Right cardiac atrium (tissue), 5 donors: ENCODE measurements around the gene VRK1. TPM values are rescaled to one million over a fixed set of nuclear protein-coding genes. Genes with fewer than 3 reads are reported as not detected.
"Not testable (repeated sequence)": the region's sequence is repeated elsewhere in the genome, so short reads cannot be mapped to it uniquely, and the experiment has no call there.

Experiments used
- ATAC-seq, 2 donors: fragments of 200-7000 bp; cut with Tn5 transposase; one replicate each; pipeline versions ENCODE4 v1.8.0 to v1.9.1; 2020; ENCODE audit warnings: moderate library complexity in 2 of 2, mild to moderate bottlenecking in 1 of 2
- DNase-seq, 3 donors: peaks; one replicate each; pipeline ENCODE4 v3.0.0-alpha.2; 2020
- H3K27ac ChIP-seq: one replicate; pipeline ENCODE4 v1.5.1; 2013; ENCODE audit warnings: mild to moderate bottlenecking, low read length, control low read depth, moderate library complexity
- H3K27me3 ChIP-seq: one replicate; pipeline ENCODE4 v1.6.1; 2013; ENCODE audit not compliant: control insufficient read depth, insufficient read depth
- H3K4me1 ChIP-seq: one replicate; pipeline ENCODE4 v1.6.1; 2013; ENCODE audit warnings: low read length; ENCODE audit not compliant: control insufficient read depth, insufficient read depth
- H3K4me3 ChIP-seq: one replicate; pipeline ENCODE4 v1.5.1; 2013; ENCODE audit warnings: low read length, control low read depth
- H3K9me3 ChIP-seq: one replicate; pipeline ENCODE4 v1.6.1; 2013; ENCODE audit warnings: low read length; ENCODE audit not compliant: control insufficient read depth
- WGBS: extraction: QIAGEN DNeasy Blood & Tissue Kit; methylation state at CpG from one replicate; pipeline ENCODE4 v1.1.7; 2013; 5-methylcytosine and 5-hydroxymethylcytosine counted together
- intact Hi-C, 4 donors: fragments of 100-400 bp; cut with DNase I; formaldehyde crosslinking; loops; one replicate each; pipeline versions ENCODE4 v1.11.0 to v1.14.0; 2022 to 2023
- polyA plus RNA-seq: library from polyadenylated mRNA; stranded (reverse); fragments of 200-250 nt; gene quantifications from one replicate; pipeline ENCODE4 v1.2.3, GENCODE V29; 2013
- total RNA-seq, 4 donors: library from RNA; stranded (reverse); fragmentation: NEBNext Ultra II Directional; extraction: Animal tissue kit (Norgen Biotek cat#: 25700); gene quantifications; one replicate each; pipeline ENCODE4 v1.2.1, GENCODE V29; 2021
- donor health status: healthy with polysubstance abuse.
- donor health status: DM: no; HTN: yes; CAD: no.
- donor health status: DM: no; HTN: no; CAD: no.
- donor health status: DM: no; HTN: yes; CAD: no; lungs with severe emphysema.
- donor health status: DM: yes; HTN: yes; CAD: no.

VRK1 gene
- total and polyA plus RNA-seq, 5 donors, result 4.9 to 9.6 (median 7.7) TPM

- DNase-seq, result no peak
- Histone ChIP-seq H3K4me3 (no peak overlapping the region), H3K27ac (no peak overlapping the region), H3K9me3 (no peaks in the 10 kb centered on the region), H3K27me3 (no peaks in the 10 kb centered on the region), H3K4me1 (no peaks in the 10 kb centered on the region)
- intact Hi-C loops, result no loop called here
- ATAC-seq, result no peak
- 88% methylated on average over 4 of the region's 4 CpGs for WGBS
Measured at GRCh38 chr14:96851694-96852381, 54.7 kb downstream of the VRK1 start.

GRCh38 chr14:96852823-96853422 is 55.7 kb downstream of the VRK1 start:
- Histone ChIP-seq H3K4me1 (no peaks in the 10 kb centered on the region), H3K9me3 (no peaks in the 10 kb centered on the region), H3K27ac (no peak overlapping the region), H3K27me3 (no peaks in the 10 kb centered on the region), H3K4me3 (no peak overlapping the region)
- 58% methylated on average over 4 of the region's 4 CpGs for WGBS
- DNase-seq, result no peak
- intact Hi-C loops, result no loop called here
- ATAC-seq, result no peak

- Histone ChIP-seq H3K4me1 (no peaks in the 10 kb centered on the region), H3K9me3 (no peaks in the 10 kb centered on the region), H3K27me3 (no peaks in the 10 kb centered on the region), H3K27ac (no peak overlapping the region), H3K4me3 (no peak overlapping the region)
- DNase-seq (no peak), ATAC-seq (no peak)
- intact Hi-C loops, result no loop called here
Measured at GRCh38 chr14:96858643-96859042, 61.5 kb downstream of the VRK1 start.

GRCh38 chr14:96861568-96862310 is 64.6 kb downstream of the VRK1 start:
- H3K9me3 ChIP-seq, result no peaks in the 10 kb centered on the region
- H3K4me1 ChIP-seq, result no peaks in the 10 kb centered on the region
- no peak for DNase-seq
- no peaks in the 10 kb centered on the region for H3K27me3 ChIP-seq
- H3K4me3 ChIP-seq, result no peak overlapping the region
- 84% methylated on average over 5 of the region's 5 CpGs for WGBS
- no peak for ATAC-seq
- H3K27ac ChIP-seq, result no peak overlapping the region
- intact Hi-C loops, result no loop called here

- WGBS, result 84% methylated on average over 5 of the region's 5 CpGs
- Histone ChIP-seq H3K9me3 (no peaks in the 10 kb centered on the region), H3K4me3 (no peak overlapping the region), H3K27ac (no peak overlapping the region), H3K4me1 (no peaks in the 10 kb centered on the region), H3K27me3 (no peaks in the 10 kb centered on the region)
- no peak for ATAC-seq
- no peak for DNase-seq
- intact Hi-C loops, result no loop called here
Measured at GRCh38 chr14:96863327-96863985, 66.3 kb downstream of the VRK1 start.

- no peak for ATAC-seq
- Histone ChIP-seq H3K4me1 (no peaks in the 10 kb centered on the region), H3K4me3 (no peak overlapping the region), H3K27me3 (no peaks in the 10 kb centered on the region), H3K27ac (no peak overlapping the region), H3K9me3 (no peaks in the 10 kb centered on the region)
- WGBS, result 97% methylated on average over 3 of the region's 3 CpGs
- DNase-seq, result no peak
- intact Hi-C loops, result no loop called here
Measured at GRCh38 chr14:96863986-96864330, 66.8 kb downstream of the VRK1 start.

GRCh38 chr14:96867634-96868033 is 70.5 kb downstream of the VRK1 start:
- H3K4me1 ChIP-seq, result no peaks in the 10 kb centered on the region
- no peak overlapping the region for H3K4me3 ChIP-seq
- no peaks in the 10 kb centered on the region for H3K9me3 ChIP-seq
- no peak for DNase-seq
- no peak for ATAC-seq
- 85% methylated on average over 3 of the region's 3 CpGs for WGBS
- H3K27me3 ChIP-seq, result no peaks in the 10 kb centered on the region
- intact Hi-C loops, result no loop called here
- no peak overlapping the region for H3K27ac ChIP-seq

GRCh38 chr14:96874127-96874526 is 76.9 kb downstream of the VRK1 start:
- ATAC-seq, result no peak
- Histone ChIP-seq H3K4me3 (no peak overlapping the region), H3K27ac (no peak overlapping the region), H3K27me3 (no peaks in the 10 kb centered on the region), H3K9me3 (no peaks in the 10 kb centered on the region), H3K4me1 (no peaks in the 10 kb centered on the region)
- no peak for DNase-seq
- WGBS, result 88% methylated on average over 4 of the region's 4 CpGs
- intact Hi-C loops, result no loop called here

- H3K27me3 ChIP-seq, result no peaks in the 10 kb centered on the region
- H3K4me1 ChIP-seq, result no peaks in the 10 kb centered on the region
- DNase-seq, result no peak
- intact Hi-C loops, result no loop called here
- H3K4me3 ChIP-seq, result no peak overlapping the region
- no peak overlapping the region for H3K27ac ChIP-seq
- ATAC-seq, result no peak
- H3K9me3 ChIP-seq, result no peaks in the 10 kb centered on the region
Measured at GRCh38 chr14:96876747-96877146, 79.6 kb downstream of the VRK1 start.

- DNase-seq, result no peak
- intact Hi-C loops, result no loop called here
- no peak for ATAC-seq
- H3K4me3 ChIP-seq, result no peak overlapping the region
- no peaks in the 10 kb centered on the region for H3K9me3 ChIP-seq
- no peak overlapping the region for H3K27ac ChIP-seq
- WGBS, result 89% methylated on average over 3 of the region's 3 CpGs
- no peaks in the 10 kb centered on the region for H3K27me3 ChIP-seq
- H3K4me1 ChIP-seq, result no peaks in the 10 kb centered on the region
Measured at GRCh38 chr14:96881713-96882112, 84.5 kb downstream of the VRK1 start.

GRCh38 chr14:96883974-96884373 is 86.8 kb downstream of the VRK1 start:
- H3K9me3 ChIP-seq, H3K27ac ChIP-seq, H3K4me3 ChIP-seq, ATAC-seq, intact Hi-C loops, H3K27me3 ChIP-seq, DNase-seq, H3K4me1 ChIP-seq: not testable (repeated sequence)
- 96% methylated on average over 5 of the region's 5 CpGs for WGBS
